ENCODE measurements around the gene CREB5.

- TF ChIP-seq CTCF (IDR thresholded peaks at IDR 0.05; ENCODE audit: extremely low read depth in 1 of 2, insufficient read depth in 1 of 2, low read depth in 1 of 2, low read length in 2 of 2) = no peak
- TF ChIP-seq POLR2A (IDR thresholded peaks at IDR 0.05; ENCODE audit: low read depth, low read length) = no peak
Measured at GRCh38 chr7:28739128-28739527, 326.8 kb downstream of the CREB5 start.

Data from endothelial cell of umbilical vein (primary cell).